GM12865 (cell line): ENCODE data around the gene DLX4.
A peak's percentile ranks its signal among the peaks of the same experiment; 100 is the strongest.

ENCODE experiments used
- DNase-seq: peaks from one replicate; pipeline ENCODE4 v3.0.0; 2010; ENCODE audit warnings: low read depth
- H3K4me3 ChIP-seq: 2 replicates; pipeline ENCODE4 v1.5.1; 2011; ENCODE audit warnings: mild to moderate bottlenecking, low read depth, low read length, control low read depth
- TF ChIP-seq, protein P1 (sequence below): IDR thresholded peaks from 2 replicates; pipeline ENCODE4 v1.5.1; 2011; ENCODE audit warnings: low read length, control low read depth, low read depth, inconsistent platforms; ENCODE audit not compliant: insufficient read depth; ENCODE audit errors: missing control alignments

The DLX4 gene

DNA sequence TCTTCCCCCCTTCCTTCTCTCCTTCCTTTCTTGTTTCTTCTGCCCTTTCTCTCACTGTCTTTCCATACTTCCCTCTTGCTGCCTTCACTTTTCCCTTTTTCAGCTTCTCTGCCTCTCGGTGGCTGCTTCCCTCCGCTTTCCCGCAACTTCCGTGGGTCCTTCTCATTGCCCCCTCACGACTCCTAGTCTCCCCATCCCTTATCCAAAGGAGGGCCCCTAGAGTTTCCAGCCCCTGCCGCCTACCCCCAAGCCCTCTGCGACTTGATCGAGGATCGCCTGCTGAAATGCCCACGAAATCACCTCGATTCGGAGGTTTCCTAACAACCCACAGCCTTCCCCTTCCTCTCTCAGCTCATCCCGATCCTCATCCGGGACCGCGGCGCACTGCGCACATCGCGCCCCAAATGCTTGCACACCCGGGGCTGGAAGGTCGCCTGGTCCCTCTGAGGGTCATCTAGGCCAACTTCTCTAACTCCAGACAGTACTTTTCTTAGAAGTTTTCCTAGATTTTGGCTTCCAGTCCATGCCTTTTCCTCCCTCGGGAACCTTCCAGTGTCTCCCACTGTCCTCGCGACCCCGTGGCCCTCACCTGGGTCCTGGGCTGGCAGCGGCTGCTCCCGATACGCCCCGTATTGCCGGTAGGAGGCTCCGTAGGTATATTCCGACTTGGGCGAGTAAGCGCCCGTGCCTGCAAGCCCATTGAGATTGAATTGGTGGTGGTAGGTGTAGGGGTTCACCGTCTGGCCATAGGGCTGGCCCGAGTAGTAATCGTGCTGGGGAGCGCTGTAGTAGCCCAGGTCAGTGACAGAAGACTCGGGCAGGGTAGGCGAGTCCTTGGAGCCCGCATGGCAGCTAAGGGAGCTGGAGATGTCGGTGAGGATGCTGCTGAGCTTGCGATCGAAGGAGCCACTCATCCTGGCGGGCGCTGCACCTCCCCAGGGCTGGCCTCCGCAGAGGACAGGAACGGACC, 25.4 kb downstream of the DLX4 start:
- TF ChIP-seq, protein P1, sequence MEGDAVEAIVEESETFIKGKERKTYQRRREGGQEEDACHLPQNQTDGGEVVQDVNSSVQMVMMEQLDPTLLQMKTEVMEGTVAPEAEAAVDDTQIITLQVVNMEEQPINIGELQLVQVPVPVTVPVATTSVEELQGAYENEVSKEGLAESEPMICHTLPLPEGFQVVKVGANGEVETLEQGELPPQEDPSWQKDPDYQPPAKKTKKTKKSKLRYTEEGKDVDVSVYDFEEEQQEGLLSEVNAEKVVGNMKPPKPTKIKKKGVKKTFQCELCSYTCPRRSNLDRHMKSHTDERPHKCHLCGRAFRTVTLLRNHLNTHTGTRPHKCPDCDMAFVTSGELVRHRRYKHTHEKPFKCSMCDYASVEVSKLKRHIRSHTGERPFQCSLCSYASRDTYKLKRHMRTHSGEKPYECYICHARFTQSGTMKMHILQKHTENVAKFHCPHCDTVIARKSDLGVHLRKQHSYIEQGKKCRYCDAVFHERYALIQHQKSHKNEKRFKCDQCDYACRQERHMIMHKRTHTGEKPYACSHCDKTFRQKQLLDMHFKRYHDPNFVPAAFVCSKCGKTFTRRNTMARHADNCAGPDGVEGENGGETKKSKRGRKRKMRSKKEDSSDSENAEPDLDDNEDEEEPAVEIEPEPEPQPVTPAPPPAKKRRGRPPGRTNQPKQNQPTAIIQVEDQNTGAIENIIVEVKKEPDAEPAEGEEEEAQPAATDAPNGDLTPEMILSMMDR: no peak
- no peak for DNase-seq
- peak overlapping the region; percentile 3; the same call in 1 of the 2 replicates for H3K4me3 ChIP-seq

DNA sequence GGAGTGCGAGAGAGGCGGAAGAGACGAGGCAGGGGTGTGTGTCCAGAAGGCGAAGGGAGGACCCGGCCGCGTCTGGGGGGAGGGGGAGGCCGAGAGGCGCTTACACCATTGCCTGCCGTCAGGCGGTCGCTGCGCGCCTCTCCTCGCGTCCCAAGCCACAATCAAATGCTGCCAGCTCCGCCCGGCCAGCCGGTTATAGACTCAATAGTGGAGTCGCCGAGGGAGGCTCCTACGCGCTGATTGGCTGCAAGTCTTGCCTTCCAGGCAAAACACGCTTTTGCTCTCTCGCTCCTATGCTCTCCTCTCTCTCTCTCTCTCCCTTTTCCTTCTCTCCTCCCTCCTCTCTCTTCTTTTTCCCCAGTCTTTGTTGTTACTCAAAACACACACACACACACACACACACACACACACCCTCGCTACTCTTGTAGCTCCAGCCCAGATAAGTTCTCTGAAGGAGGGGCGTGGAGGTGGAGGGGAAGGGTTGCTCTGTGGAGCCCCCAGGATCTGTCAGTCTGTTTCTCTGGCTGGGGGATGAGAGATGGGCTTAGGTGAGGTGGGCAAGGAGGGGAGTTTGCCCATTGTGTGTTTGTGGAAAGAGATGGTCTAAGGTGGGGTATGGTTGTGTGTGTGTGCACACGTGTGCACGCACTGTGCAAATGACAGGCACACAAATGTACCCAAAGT, 26.2 kb downstream of the DLX4 start, which contains the start of gene DLX3:
Gene DLX3 (minus strand): TSS at position 170 of the 684 bp plus-strand sequence. CDS start 226 bp downstream, outside the sequence.
- no peak within 1 kb of the TSS for H3K4me3 ChIP-seq
- TF ChIP-seq, protein P1: no peak
- DNase-seq: no peak

DNA sequence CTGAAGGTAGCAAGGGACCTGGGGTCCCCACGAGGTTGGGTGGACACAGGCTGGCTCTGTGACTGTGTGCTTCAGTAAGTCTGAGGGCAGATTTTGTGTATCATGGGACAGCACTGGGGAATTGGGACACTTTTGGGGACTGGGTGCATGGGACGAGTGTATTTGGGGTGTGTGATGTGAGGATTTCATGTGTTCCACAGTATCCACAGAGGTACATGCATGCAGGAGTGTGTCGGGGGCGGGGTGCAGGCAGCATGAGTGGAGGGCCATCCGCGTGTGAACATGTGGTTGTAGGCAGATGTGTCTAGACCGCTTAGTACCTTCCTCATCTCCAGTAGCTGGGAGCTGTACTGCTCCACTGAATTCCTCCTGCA, 27.1 kb downstream of the DLX4 start:
- no peak for DNase-seq
- no peak overlapping the region for H3K4me3 ChIP-seq
- TF ChIP-seq, protein P1: no peak

DNA sequence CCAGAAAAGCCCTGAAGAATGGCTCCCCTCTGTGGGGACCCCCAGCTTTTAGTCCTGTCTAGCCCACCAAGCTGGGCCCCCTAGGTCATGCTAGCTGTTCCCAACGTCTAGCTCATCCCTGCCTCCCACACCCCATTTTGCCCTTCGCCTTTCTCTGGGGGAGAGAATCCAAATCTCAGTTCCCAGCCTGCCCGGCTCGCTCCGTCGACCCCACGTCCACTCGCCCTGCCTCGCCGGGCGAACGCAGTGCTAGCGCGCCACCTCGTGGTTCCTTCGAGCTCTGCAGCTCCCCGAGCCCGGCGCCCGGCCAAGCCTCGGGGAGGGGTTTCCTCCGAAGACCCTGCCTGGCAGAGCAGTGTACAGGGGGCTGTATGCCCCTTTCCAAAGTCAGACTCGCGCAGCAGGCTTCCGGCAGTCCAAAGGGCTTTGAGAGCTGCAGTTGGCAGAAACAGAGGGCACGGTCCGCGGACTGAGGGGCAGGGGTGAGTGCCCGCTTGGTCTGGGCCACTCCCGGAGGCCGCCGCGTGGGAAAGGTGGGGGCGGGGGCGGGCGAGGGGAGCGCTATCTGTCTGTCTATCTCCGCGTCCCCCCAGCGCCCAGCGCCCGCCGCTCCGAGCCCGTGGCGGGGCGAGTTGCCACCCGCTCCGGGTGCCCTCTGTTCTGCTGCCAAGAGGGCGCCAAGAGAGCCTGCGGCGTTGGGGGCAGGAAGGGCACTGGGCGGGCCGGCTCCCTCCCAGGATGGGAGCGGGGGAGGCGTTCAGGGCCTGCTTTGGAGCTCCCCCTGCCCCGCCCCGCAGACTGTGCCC, 27.7 kb downstream of the DLX4 start:
- H3K4me3 ChIP-seq: no peak overlapping the region
- TF ChIP-seq, protein P1: peak; percentile 93
- peak; percentile 41 for DNase-seq

DNA sequence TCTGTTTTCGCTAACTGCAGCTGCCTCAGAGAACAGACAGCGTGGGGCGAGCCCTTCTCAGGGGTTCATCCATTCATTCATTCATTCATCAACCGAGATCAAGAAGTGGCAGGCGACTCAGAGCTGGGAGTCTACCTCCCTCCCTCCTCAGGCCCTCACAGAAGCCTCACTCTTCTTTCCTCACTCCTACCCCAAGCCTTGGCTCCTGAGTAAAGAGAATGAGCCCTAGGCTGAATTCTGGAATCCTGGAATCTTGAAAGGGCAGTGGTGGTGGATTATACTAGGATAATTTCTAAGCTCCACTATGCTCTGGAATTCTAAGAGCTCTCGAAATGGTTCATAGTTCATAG, 28.3 kb downstream of the DLX4 start:
- DNase-seq: no peak
- TF ChIP-seq, protein P1: no peak
- H3K4me3 ChIP-seq: no peak overlapping the region
